Lower leg skin (tissue), 3 donors: Measurements from ENCODE around the gene FCAMR.

Experiments
- POLR2A ChIP-seq, 2 donors: fragments of 450-650 bp; IDR thresholded peaks; one replicate each; pipeline ENCODE4 v1.6.1; 2016 to 2017; ENCODE audit warnings: antibody characterized with exemption in 2 of 2, mild to moderate bottlenecking in 1 of 2, moderate library complexity in 1 of 2
- TF ChIP-seq, protein P1 (sequence below), 3 donors: fragments of 450-650 bp; IDR thresholded peaks; one replicate each; pipeline ENCODE4 v1.5.1; 2016; ENCODE audit warnings: antibody characterized with exemption in 3 of 3, mild to moderate bottlenecking in 3 of 3, moderate library complexity in 2 of 3

DNA sequence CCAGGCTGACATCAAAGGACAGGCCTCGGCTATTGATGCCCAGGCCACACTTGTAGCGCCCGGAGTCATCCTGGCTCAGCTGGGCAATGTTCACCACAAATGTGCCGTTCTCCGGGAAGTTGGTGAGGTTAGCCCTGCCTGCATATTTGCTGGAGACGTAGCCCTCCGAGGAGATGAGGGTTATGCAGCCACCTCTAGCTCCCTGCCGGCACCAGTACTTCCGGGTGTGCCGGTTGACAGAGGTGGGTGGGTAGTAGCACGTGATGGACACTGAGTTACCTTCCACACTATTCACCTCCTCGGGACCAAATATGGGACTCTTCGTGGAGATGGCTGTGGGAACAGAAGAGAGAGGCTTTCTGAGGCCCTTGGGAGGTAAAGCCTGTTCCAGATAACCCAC, 31.1 kb downstream of the FCAMR start:
- TF ChIP-seq, protein P1, sequence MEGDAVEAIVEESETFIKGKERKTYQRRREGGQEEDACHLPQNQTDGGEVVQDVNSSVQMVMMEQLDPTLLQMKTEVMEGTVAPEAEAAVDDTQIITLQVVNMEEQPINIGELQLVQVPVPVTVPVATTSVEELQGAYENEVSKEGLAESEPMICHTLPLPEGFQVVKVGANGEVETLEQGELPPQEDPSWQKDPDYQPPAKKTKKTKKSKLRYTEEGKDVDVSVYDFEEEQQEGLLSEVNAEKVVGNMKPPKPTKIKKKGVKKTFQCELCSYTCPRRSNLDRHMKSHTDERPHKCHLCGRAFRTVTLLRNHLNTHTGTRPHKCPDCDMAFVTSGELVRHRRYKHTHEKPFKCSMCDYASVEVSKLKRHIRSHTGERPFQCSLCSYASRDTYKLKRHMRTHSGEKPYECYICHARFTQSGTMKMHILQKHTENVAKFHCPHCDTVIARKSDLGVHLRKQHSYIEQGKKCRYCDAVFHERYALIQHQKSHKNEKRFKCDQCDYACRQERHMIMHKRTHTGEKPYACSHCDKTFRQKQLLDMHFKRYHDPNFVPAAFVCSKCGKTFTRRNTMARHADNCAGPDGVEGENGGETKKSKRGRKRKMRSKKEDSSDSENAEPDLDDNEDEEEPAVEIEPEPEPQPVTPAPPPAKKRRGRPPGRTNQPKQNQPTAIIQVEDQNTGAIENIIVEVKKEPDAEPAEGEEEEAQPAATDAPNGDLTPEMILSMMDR (IDR thresholded peaks at IDR 0.05), result no peak
- no peak for TF ChIP-seq POLR2A (IDR thresholded peaks at IDR 0.05)
